ENCODE measurements around the gene RSPH4A.

GRCh38 chr6:116611056-116611455 is 5.2 kb upstream of the RSPH4A start:
- no peak for TF ChIP-seq CTCF (IDR thresholded peaks at IDR 0.05; ENCODE audit: insufficient read depth, low read length)
- TF ChIP-seq GABPA (IDR thresholded peaks at IDR 0.05; ENCODE audit: low read depth), result no peak
